Measurements from ENCODE around the gene PKNOX1.
"Not testable (repeated sequence)": the region's sequence is repeated elsewhere in the genome, so short reads cannot be mapped to it uniquely, and the experiment has no call there.

Gene PKNOX1

GRCh38 chr21:43064265-43064917 is 90.0 kb downstream of the PKNOX1 start:
- DNase-seq: not testable (repeated sequence)

- not testable (repeated sequence) for DNase-seq
Observed at GRCh38 chr21:43065991-43066390, 91.6 kb downstream of the PKNOX1 start.

GRCh38 chr21:43066690-43067089 is 92.3 kb downstream of the PKNOX1 start:
- DNase-seq: not testable (repeated sequence)

DNA sequence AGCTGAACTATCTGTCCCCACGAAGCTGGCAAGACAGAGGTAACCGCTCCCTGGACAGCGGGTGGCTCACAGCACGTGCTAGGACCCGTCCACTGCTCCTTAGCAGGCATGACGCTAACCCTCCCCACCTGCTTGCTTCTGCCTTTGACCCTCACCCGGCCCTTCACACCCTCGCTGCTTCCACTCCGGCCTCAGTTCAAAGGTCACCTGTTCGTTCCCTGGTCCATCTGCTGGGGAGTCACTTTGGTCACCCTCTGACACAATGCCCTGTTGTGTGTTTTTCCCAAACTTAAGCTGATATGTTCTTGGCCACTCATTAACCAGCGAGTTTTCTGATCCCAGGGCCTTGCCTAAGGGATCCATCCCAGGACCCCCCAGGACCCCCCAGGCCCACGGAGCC is 93.7 kb downstream of the PKNOX1 start:
- not testable (repeated sequence) for DNase-seq

DNA sequence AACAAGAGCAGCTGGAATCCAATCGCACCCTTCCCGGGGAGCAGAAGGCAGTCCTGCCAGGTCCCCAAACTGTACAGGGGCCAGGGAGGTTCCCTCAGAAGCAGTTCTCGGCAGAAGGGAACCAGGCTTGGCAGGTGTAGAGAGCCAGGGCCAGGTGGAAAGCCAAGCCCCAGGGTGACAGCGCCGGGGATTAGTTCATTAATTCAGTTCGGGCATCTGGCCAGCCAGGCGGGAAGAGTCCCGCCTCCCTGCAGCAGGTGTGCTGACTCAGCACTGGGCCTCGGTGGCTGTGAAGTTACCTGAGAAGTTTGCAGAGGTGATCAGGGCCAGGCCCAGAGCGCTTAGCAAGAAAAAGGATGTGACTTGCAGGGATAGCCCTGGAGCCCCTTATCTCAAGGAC is 95.3 kb downstream of the PKNOX1 start:
- DNase-seq: not testable (repeated sequence)

DNA sequence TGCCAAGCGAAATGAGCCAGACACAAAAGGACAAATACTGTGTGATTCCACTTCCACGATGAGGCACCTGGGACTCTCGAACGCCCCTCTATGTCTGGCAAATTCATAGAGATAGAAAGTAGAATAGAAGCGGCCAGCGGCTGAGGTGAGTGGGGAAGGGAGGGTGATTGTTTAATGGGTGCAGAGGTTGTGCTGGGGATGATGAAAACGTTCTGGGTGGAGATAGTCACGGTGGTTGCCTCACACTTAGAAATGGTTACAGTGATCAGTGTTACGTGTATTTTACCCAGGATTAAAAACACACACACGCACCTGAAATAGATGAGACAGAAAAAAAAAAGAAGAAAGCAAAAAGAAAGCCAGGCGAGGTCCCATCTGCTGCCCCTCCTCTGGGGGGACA is 98.4 kb downstream of the PKNOX1 start:
- not testable (repeated sequence) for DNase-seq

GRCh38 chr21:43074401-43075169 is 100.2 kb downstream of the PKNOX1 start:
- DNase-seq: not testable (repeated sequence)

GRCh38 chr21:43075170-43076022 is 101.0 kb downstream of the PKNOX1 start, which contains the start of gene CBS:
TSS of gene CBS (minus strand) at chr21:43075835. CDS start at chr21:43072193, 3,642 bp downstream.
- not testable (repeated sequence) for DNase-seq

GRCh38 chr21:43076023-43076637 is 101.8 kb downstream of the PKNOX1 start:
- DNase-seq: not testable (repeated sequence)

GRCh38 chr21:43076643-43077042 is 102.3 kb downstream of the PKNOX1 start:
- not testable (repeated sequence) for DNase-seq

- not testable (repeated sequence) for DNase-seq
Observed at GRCh38 chr21:43082587-43083300, 108.4 kb downstream of the PKNOX1 start.

All from COR-L47 (cell line).